Retina (tissue), 1 donor: ENCODE data around the gene IFNL4.
"Not testable (repeated sequence)": the region's sequence is repeated elsewhere in the genome, so short reads cannot be mapped to it uniquely, and the experiment has no call there.

Source experiments
- DNase-seq: peaks from one replicate; pipeline ENCODE4 v3.0.0-alpha.2; 2016

IFNL4 gene

GRCh38 chr19:39254531-39255345 is 6.1 kb upstream of the IFNL4 start:
- no peak for DNase-seq

GRCh38 chr19:39253374-39254149 is 4.9 kb upstream of the IFNL4 start:
- DNase-seq: no peak

- DNase-seq: no peak
These were observed 3.8 kb upstream of the IFNL4 start for GRCh38 chr19:39252458-39252857.

DNA sequence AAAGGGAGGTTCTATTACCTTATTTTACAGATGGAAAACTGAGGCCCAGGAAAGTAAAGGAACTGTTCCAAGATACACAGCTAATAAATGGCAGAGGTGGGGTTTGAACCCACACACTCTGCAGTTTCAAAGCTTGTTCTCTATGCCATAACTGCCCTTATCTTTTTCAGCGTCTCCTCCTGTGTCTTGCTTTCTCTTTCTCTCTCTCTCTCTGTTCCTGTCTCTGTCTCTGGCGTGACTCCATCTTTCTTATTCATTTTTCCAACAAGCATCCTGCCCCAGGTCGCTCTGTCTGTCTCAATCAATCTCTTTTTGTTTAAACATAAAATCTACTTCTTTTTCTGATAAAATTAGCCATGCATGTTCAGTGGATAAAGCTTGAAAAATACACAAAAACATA is 3.2 kb upstream of the IFNL4 start:
- DNase-seq: no peak

GRCh38 chr19:39251081-39251480 is 2.4 kb upstream of the IFNL4 start:
- DNase-seq: no peak

DNA sequence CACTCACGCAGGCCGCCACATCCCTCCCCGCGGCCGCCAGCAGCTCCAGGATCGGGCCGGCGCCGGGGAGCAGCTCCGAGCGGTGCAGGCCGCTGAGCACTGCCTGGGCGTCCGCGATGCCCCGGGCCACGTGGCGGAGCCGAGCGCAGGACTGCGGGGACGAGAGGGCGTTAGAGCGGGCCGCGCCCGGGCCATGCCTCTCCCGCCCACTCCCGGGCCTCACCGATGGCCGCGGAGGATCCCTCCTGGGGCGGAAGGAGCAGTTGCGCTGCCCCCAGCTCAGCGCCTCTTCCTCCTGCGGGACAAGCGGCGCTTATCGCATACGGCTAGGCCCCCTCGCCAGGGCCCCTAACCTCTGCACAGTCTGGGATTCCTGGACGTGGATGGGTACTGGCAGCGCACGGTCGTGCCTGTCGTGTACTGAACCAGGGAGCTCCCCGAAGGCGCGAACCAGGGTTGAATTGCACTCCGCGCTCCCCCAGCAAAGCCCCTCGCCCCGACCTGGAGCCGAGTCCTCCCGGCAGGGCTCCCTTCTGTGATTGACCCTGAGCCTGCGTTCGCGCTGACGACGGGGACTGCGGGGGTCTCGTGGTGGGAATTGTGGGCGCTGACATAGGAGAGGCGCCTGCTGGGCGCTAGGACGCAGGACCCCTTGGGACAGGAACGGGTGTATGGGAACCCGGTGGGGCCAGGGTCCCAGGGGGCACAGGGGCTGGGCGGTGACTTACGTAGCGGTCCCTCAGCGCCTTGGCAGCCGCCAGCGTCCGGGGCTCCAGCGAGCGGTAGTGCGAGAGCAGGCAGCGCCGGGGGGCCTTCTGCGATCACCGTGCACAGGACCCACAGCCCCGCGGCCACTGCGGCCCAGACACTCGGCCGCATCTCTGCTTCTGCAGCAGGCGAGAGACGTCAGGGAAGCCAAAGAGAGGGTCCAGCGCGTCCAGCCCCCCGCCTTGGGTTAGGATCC is 673 bp downstream of the IFNL4 start:
- DNase-seq: peak; percentile 72

- peak; percentile 61 for DNase-seq
These were observed 1.5 kb downstream of the IFNL4 start for GRCh38 chr19:39246951-39247669.

- not testable (repeated sequence) for DNase-seq
These were observed 3.5 kb downstream of the IFNL4 start for GRCh38 chr19:39245166-39245565.

DNA sequence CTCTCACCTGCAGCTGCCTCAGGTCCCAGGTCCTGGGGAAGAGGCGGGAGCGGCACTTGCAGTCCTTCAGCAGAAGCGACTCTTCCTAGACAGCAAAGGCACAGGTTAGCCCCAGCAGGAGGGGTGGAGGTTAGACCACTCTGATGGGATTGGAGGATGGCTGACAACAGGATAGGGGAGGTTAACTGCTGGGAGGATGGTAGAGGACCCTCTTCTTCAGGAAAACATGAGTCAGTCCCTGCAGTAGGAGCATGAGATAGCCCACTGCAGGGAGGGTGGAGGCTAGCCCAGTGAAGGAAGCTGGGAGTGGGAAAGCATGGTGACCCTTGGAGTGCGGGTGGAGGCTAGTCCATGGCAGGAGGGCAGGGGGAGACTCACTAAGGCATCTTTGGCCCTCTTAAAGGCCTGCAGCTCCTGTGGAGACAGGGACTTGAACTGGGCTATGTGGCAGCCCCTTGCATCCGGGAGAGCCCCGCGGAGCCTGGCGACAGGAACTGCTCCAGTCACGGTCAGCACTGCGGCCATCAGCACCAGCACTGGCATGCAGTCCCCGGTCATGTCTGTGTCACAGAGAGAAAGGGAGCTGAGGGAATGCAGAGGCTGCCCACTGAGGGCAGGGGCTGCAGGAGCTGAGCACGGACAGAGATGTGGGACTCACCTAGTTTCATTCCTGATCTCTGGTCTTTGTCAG is 4.1 kb downstream of the IFNL4 start, which contains the start of gene IFNL3:
Gene IFNL3, minus strand, starts transcription at position 597 of the 691 bp plus-strand sequence. Its CDS starts 39 bp downstream, at position 558.
- not testable (repeated sequence) for DNase-seq

DNA sequence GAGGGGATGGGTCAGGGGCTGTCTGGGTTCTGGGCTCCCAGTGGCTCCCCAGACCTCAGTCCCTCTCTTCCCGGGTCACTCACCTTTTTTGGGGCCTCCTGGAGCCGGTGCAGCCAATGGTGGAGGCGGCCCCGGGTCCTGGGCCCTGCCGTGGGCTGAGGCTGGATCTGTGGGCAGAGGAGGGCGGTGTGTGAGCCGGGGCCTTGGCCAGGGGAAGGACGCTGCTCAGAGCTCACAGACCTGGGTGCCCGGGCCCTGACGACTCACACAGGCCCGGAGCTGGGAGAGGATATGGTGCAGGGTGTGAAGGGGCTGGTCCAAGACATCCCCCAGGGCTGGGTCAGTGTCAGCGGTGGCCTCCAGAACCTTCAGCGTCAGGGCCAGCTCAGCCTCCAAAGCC is 4.9 kb downstream of the IFNL4 start:
- DNase-seq: not testable (repeated sequence)

DNA sequence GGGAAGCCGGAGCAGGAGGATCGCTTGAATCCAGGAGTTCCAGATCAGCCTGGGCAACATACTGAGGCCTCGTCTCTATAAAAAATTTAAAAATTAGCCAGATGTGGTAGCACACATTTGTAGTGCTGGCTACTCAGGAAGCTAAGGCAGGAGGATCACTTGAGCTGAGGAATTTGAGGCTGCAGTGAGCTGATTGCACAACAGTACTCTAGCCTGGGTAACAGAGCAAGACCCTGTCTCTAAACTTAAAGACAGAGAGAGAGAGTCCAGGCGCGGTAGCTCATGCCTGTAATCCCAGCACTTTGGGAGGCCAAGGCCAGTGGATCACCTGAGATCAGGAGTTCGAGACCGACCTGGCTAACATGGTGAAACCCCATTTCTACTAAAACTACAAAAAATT is 8.2 kb downstream of the IFNL4 start:
- DNase-seq: no peak

DNA sequence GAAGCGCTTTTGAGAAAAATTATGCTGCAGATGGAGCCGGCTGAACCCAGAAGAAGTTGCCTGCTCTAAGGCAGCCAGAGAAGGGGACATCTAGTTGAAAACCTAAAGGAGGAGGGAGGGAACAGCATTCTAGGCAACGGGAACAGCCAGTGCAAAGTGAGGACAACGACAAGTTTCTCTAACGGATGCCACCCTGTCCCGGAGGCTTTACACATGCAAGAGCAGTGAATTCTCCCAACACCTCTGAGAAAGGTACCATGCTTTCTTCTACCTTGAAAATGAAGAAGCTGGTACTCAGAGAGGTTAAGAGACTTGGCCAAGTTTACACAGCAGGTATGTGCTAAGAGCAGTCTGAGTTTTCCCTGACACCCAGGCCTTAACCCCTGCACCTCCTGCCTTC is 9.7 kb downstream of the IFNL4 start:
- no peak for DNase-seq

GRCh38 chr19:39238209-39238608 is 10.4 kb downstream of the IFNL4 start:
- no peak for DNase-seq

DNA sequence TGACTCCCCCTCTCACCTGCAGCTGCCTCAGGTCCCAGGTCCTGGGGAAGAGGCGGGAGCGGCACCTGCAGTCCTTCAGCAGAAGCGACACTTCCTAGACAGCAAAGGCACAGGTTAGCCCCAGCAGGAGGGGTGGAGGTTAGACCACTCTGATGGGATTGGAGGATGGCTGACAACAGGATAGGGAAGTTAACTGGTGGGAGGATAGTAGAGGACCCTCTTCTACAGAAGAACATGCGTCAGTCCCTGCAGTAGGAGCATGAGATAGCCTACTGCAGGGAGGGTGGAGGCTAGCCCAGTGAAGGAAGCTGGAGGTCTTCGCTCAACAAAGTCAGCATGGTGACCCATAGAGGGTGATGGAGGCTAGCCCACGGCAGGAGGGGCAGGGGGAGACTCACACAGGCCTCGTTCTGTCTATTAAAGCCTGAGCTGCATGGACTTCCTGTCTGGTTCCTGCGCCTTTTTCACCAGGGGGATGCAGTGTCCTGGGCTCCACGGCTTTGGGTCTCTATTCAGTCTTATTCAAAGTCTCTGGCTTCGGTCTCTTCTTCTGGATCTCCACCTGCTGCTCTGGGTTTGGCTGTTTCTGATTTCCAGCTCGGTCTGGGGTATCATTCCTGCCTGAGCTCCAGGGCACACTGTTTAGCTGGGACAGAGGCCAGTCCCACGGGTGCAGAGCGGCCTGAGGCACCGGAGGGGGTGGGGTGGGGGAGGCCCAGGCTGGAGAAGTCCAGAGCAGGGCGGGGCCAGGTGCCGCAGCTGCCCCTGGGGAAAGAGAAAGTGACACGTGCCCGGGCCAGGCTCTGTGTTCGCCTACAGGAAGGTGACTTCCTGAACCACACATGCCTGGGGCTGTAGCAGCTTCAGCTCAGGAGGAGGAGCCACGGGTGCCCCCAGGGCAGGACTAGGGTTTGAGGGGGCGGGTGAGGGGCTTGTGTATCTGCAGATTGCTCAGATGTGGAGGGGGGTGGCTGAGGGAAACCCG is 11.2 kb downstream of the IFNL4 start:
- no peak for DNase-seq

- no peak for DNase-seq
These were observed 12.1 kb downstream of the IFNL4 start for GRCh38 chr19:39236527-39236926.

DNA sequence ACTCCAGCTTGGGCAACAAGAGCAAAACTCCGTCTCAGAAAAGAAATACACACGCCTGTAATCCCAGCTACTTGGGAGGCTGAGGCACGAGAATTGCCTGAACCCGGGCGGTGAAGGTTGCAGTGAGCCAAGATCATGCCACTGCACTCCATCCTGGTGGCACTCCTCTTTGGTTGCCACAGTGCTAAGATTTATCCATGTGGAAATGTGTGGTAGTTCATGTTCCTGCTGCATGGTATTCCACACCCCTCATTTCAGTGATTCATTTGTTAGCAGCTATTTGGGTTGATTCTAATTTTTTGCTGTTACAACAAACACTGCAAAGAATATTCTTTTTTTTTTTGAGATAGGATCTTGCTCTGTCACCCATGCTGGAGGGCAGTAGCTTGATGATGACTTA is 15.9 kb downstream of the IFNL4 start:
- no peak for DNase-seq

DNA sequence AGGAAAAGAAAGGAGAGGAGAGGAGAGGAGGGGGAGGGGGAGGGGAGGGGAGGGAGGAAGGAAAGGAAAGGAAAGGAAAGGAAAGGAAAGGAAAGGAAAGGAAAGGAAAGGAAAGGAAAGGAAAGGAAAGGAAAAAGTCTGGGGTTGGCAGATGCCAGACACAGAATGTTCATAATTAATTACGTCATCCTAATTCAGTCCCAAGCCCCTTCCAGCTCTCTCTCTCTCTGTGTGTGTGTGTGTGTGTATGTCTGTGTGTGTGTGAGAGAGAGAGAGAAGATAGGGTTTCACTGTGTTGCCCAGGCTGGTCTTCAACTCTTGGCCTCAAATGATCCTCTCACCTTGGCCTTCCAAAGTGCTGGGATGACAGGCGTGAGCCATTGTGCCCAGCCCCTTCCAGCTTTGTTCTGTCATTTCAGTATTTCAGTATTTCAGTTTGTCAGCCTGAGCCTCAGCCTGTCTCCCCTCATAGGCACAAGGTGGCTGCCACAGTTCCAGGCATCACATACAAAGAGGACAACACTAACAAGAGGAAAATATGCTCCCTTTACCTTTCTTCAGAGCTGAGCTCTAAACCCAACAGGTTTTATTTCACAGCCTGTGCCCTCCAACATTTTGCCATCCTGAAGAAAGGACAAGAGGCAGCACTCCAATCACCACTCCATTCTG is 18.4 kb downstream of the IFNL4 start:
- DNase-seq: no peak

DNA sequence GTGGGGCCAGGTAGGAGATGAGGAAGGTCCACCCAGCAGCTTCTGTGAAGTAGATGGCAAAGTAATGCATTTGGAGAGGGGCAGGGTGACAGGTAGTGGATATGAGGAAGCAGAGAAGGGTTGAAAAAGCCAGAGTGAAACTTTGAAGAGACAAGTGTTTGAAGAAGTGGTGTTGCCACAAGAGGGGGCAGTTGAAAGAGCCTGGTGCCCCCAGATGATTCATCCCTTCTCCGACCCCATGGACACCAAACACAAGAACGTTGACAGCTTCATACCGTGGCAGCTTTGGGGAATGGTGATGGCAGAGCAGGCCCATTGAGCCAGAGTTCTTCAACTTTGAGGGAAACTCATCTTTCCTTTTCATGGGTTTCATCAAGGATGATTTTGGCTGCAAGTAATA is 23.7 kb downstream of the IFNL4 start:
- DNase-seq: no peak

DNA sequence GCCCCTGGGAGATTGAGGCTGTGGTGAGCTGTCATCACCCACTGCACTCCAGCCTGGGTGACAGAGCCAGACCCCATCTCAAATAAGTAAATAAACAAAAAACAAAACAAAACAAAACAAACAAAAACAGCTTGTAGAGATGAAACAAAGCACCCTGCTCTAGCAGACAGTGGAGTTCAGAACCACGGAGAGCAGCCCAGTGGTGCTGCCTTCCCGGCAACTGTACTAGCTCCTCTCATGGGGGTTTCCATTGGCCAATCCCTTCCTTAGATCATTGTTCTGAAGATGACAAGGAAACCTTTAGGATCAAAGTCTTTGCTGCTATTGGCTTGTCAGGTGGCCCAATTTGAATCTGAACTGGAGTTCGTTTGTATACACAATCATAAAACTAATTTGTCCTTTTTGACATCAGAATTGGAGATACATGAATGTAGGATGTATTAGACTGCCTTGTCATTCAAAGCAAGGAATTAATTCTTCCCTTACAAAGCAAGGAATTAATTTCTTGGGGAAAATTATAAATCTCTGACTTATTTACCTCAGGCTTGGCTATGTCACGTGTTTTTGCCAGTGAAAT is 24.9 kb downstream of the IFNL4 start:
- DNase-seq: no peak
